Left colon (tissue), 2 donors: ENCODE results near the gene RSAD2. TPM values are rescaled to one million over a fixed set of nuclear protein-coding genes. Genes with fewer than 3 reads are reported as not detected.
"Not testable (repeated sequence)": the region's sequence is repeated elsewhere in the genome, so short reads cannot be mapped to it uniquely, and the experiment has no call there.

Experiments used
- ATAC-seq: fragments of 200-7000 bp; cut with Tn5 transposase; one replicate; pipeline ENCODE4 v1.9.1; 2020; ENCODE audit warnings: mild to moderate bottlenecking, moderate library complexity
- DNase-seq, 2 donors: peaks; one replicate each; pipeline ENCODE4 v3.0.0-alpha.2; 2020
- intact Hi-C, 2 donors: fragments of 100-400 bp; cut with DNase I in 1 of 2; cut with micrococcal nuclease in 1 of 2; formaldehyde crosslinking; loops; one replicate each; pipeline versions ENCODE4 v1.11.2 to v1.14.0; 2022; cut with DNase I, micrococcal nuclease
- total RNA-seq, 2 donors: library from RNA; stranded (reverse); fragmentation: NEBNext Ultra II Directional; extraction: Animal tissue kit (Norgen Biotek cat#: 25700); gene quantifications; one replicate each; pipeline ENCODE4 v1.2.1, GENCODE V29; 2021
- donor health status: DM: no; HTN: no; CAD: no.
- donor health status: DM: yes; HTN: yes; CAD: no.

Gene RSAD2
- total RNA-seq, 2 donors from 2014 or later, result 7.8 to 10.9 TPM

DNA sequence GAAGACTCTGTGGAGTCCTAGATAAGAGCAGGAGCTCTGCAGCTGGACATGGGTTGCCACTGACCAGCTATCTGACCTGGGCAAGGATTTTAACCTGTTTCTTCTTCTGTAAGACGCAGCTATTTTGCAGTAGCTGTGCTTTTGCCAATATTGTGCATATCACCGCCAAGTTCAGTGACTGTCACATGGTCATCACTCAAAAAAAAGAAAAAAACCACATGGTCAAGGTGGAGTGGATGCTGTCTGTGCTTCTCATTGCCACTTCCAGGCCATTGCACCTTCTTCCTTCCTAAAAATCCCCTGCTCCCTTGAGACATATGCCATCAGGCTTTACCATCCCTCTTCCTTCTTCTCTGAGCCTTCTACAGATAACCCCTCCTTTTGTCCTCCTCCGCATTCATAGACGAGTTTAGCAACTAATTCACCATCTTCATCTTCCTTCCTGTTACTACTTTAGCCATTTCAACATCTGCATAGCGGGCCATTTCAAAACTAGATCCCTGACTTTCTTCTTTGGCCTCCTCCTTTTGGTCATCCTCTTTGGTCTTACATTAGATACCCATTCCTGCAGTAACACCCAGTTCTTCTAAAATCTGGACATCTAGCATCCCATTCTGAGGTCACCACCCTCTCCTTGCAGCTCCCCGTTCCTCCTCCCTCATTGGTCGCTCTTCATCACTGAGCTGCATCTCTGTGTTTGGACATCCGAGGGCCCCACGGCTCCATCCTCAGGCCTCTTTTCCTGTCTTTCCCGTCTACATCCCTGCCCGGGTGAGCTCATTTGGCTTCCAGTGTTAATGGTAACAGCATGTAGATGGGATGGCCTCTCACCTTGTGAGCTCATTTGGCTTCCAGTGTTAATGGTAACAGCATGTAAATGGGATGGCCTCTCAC lies 57.4 kb downstream of the RSAD2 start:
- ATAC-seq, result no peak
- no peak for DNase-seq
- intact Hi-C loops, result no loop called here

GRCh38 chr2:6935652-6936020 lies 58.1 kb downstream of the RSAD2 start:
- ATAC-seq, intact Hi-C loops, DNase-seq: not testable (repeated sequence)

- intact Hi-C loops, result no loop called here
- DNase-seq (no peak), ATAC-seq (peak; percentile 16)
Measured at GRCh38 chr2:6937157-6937556, 59.6 kb downstream of the RSAD2 start.

GRCh38 chr2:6937582-6937981 lies 60.0 kb downstream of the RSAD2 start:
- intact Hi-C loops, result no loop called here
- ATAC-seq (no peak), DNase-seq (no peak)

GRCh38 chr2:6939071-6939470 lies 61.5 kb downstream of the RSAD2 start:
- intact Hi-C loops, result no loop called here
- ATAC-seq, result no peak
- no peak for DNase-seq

DNA sequence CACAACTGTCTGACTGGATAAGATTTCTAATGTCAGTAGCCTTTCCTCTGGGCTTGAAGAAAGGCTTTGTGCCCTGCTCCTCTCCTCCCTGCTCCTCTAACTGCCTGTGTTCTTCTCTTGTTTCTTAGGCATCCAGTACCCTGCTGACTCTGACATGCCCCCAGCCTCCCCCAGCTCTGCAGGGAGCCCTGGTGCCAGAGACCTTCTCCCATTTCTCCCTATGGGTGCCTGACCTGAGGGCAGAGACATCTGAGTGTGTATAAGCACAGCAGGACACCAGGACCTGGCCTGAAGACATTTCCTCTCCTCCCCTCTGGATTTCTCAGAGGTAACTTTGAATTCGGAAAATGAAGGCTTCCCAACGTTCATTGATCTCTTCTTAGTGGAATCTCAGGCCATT lies 63.2 kb downstream of the RSAD2 start:
- DNase-seq, result no peak
- ATAC-seq, result no peak

DNA sequence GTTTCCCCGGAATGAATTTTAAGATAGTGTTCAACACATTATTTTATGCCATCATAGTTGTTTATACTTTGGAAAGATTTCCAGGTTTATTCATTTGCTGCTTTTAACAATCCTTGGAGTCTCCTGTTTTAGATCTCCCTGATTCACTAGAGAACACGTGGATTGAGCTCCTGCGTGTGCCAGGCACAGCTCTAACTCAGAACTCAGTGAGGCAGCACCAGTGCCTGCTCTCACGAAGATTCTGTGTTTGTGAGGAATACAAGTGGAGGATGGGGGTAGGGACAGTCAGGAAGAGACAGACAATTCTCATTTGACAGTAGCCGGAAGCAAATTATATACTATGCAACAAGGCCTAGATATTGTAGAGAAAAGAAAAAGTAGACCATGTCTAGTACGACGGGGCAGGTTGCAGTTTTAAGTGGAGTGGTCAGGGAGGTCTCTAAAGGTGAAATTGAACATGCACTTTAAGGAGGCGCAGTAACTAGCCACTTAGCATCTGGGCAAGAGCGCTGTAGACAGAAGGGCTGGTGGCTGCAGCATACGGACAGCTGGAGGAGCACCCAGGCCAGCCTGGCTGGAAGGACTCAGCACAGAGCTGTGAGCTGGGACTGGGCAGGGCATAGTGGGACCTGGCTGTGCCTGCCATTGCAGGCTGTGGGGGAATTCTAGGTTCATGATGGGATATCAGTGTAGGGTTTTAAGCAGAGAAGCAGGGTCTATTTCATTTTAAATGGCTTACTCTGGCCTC lies 63.9 kb downstream of the RSAD2 start:
- ATAC-seq (no peak), DNase-seq (no peak)
- intact Hi-C loops, result no loop called here

More for the DNA sequence above, 63.2 kb downstream of the RSAD2 start:
- intact Hi-C loops, result no loop called here

GRCh38 chr2:6942848-6943247 lies 65.3 kb downstream of the RSAD2 start:
- intact Hi-C loops, result no loop called here
- DNase-seq (no peak), ATAC-seq (no peak)

GRCh38 chr2:6943523-6943922 lies 65.9 kb downstream of the RSAD2 start:
- intact Hi-C loops, result no loop called here
- DNase-seq (no peak), ATAC-seq (no peak)

- ATAC-seq, result no peak
- intact Hi-C loops, result no loop called here
- no peak for DNase-seq
Measured at GRCh38 chr2:6943971-6944370, 66.4 kb downstream of the RSAD2 start.

DNA sequence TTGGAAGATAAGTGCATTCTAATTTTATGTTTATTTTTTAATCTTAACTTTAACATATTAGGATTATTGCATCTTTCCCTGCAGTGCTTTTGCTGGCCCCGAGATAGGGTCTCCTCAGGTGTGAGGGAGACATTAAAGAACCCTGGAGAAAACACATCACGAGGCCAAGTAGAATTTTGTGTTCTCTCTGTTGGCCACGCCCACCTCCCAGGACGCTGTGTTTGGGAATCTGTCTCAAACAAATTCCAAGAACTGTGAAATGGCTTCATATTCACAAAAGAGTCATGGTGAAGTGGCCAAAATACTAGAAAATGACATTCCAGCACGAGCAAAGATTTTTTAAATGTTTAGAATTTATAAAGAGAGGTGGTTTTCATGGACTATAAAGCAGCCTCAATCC lies 67.0 kb downstream of the RSAD2 start:
- intact Hi-C loops, result no loop called here

GRCh38 chr2:6945087-6945813 lies 67.7 kb downstream of the RSAD2 start:
- intact Hi-C loops, result no loop called here
- ATAC-seq, result no peak
- no peak for DNase-seq

More for the DNA sequence above, 67.0 kb downstream of the RSAD2 start:
- no peak for ATAC-seq
- no peak for DNase-seq

- ATAC-seq, result no peak
- no peak for DNase-seq
- intact Hi-C loops, result no loop called here
Measured at GRCh38 chr2:6945821-6946220, 68.2 kb downstream of the RSAD2 start.

- intact Hi-C loops, result no loop called here
- ATAC-seq (no peak), DNase-seq (no peak)
Measured at GRCh38 chr2:6946722-6947121, 69.1 kb downstream of the RSAD2 start.

Other genes with a start within 250 kb of the RSAD2 start
- gene CMPK2, start 11.9 kb upstream of the RSAD2 start, total RNA-seq, result 10 to 100 TPM in 1 of 2 donors, 1 to 10 TPM in 1; 4.6 to 12.0 TPM
- gene RNF144A, start 39.6 kb downstream of the RSAD2 start, total RNA-seq, result 10 to 100 TPM; 20.7 to 21.2 TPM